ENCODE results near the gene NXPH4. TPM values are rescaled to one million over a fixed set of nuclear protein-coding genes. Genes with fewer than 3 reads are reported as not detected.

NXPH4 gene
- total and polyA plus RNA-seq, 7 donors, result 0.01 to 0.58 (median 0.24) TPM; not detected in 2

DNA sequence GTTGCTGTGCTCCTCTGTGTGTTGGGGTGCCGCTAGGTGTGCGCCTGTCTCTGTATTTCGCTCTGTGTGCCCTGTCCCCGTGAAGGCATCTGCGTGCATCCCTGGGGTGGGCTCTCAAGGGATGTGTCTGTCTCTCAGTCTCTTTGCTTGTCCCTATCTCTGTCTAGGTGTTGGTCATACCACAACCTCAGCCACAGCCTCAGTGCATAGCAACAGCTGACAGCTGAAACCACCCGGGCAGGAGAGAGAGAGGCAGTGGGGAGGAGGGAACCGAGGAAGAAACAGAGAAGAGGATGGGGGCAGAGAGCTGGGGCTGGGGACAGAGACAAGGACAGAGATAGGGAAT lies 953 bp upstream of the NXPH4 start:
- Histone ChIP-seq H3K4me1 (peaks cover 14% of the 10 kb centered on the region), H3K9me3 (no peaks in the 10 kb centered on the region), H3K27ac (no peak overlapping the region), H3K4me3 (no peak overlapping the region), H3K27me3 (ENCODE audit: insufficient read depth in 3 of 3, low read length in 2 of 3) (peaks cover 0 to 55% (median 22%) of the 10 kb centered on the region in 3 donors), H3K36me3 (ENCODE audit: insufficient read depth in 1 of 2, low read depth in 1 of 2) (no peaks in the 10 kb centered on the region)
- intact Hi-C loops (cut with DNase I), result loop anchor here in 1 of 2 donors (2.0 to 10.0 kb wide), 3 partner anchors 21 to 249 kb away; a partner anchor contains a TSS
- WGBS, 3 donors, result 24 to 31% (median 26%) methylated on average over 7 of the region's 7 CpGs
- TF ChIP-seq, protein P1, sequence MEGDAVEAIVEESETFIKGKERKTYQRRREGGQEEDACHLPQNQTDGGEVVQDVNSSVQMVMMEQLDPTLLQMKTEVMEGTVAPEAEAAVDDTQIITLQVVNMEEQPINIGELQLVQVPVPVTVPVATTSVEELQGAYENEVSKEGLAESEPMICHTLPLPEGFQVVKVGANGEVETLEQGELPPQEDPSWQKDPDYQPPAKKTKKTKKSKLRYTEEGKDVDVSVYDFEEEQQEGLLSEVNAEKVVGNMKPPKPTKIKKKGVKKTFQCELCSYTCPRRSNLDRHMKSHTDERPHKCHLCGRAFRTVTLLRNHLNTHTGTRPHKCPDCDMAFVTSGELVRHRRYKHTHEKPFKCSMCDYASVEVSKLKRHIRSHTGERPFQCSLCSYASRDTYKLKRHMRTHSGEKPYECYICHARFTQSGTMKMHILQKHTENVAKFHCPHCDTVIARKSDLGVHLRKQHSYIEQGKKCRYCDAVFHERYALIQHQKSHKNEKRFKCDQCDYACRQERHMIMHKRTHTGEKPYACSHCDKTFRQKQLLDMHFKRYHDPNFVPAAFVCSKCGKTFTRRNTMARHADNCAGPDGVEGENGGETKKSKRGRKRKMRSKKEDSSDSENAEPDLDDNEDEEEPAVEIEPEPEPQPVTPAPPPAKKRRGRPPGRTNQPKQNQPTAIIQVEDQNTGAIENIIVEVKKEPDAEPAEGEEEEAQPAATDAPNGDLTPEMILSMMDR (IDR thresholded peaks at IDR 0.05), result no peak
- ATAC-seq, result no peak
- DNase-seq, result no peak

GRCh38 chr12:57216921-57217879 lies 606 bp downstream of the NXPH4 start:
- intact Hi-C loops (cut with DNase I), result loop anchor here in 1 of 2 donors (10.0 kb wide), 1 partner anchor 248 kb away; no protein-coding TSS in a partner anchor
- Histone ChIP-seq H3K36me3 (ENCODE audit: insufficient read depth in 1 of 2, low read depth in 1 of 2) (no peaks in the 10 kb centered on the region), H3K27ac (no peak overlapping the region), H3K27me3 (ENCODE audit: insufficient read depth in 3 of 3, low read length in 2 of 3) (peaks cover 0 to 68% (median 29%) of the 10 kb centered on the region in 3 donors), H3K9me3 (no peaks in the 10 kb centered on the region), H3K4me1 (peaks cover 14% of the 10 kb centered on the region), H3K4me3 (peak overlapping the region; percentile 68)
- no peak for DNase-seq
- ATAC-seq, result no peak
- WGBS, 3 donors, result 4 to 8% (median 7%) methylated on average over 42 to 63 of the region's 63 CpGs
- TF ChIP-seq, protein P1 (IDR thresholded peaks at IDR 0.05), result no peak

- ATAC-seq, result no peak
- H3K36me3 ChIP-seq (ENCODE audit: insufficient read depth in 1 of 2, low read depth in 1 of 2), result no peaks in the 10 kb centered on the region
- intact Hi-C loops (cut with DNase I), result loop anchor here in 1 of 2 donors (10.0 kb wide), 1 partner anchor 247 kb away; no protein-coding TSS in a partner anchor
- H3K4me1 ChIP-seq, result peaks cover 14% of the 10 kb centered on the region
- DNase-seq, result no peak
- H3K27me3 ChIP-seq (ENCODE audit: insufficient read depth in 3 of 3, low read length in 2 of 3), result peaks cover 0 to 74% (median 33%) of the 10 kb centered on the region in 3 donors
- H3K4me3 ChIP-seq, result no peak overlapping the region
- no peak overlapping the region for H3K27ac ChIP-seq
- 79 to 86% (median 79%) methylated on average over 5 of the region's 5 CpGs for WGBS, 3 donors
- TF ChIP-seq, protein P1 (IDR thresholded peaks at IDR 0.05), result no peak
- no peaks in the 10 kb centered on the region for H3K9me3 ChIP-seq
Observed at GRCh38 chr12:57218030-57218853, 1.6 kb downstream of the NXPH4 start.

- peaks cover 0 to 85% (median 33%) of the 10 kb centered on the region in 3 donors for H3K27me3 ChIP-seq (ENCODE audit: insufficient read depth in 3 of 3, low read length in 2 of 3)
- 65 to 75% (median 71%) methylated on average over 14 of the region's 14 CpGs for WGBS, 3 donors
- no peaks in the 10 kb centered on the region for H3K9me3 ChIP-seq
- intact Hi-C loops (cut with DNase I), result loop anchor here in 1 of 2 donors (10.0 kb wide), 1 partner anchor 245 kb away; no protein-coding TSS in a partner anchor
- H3K4me3 ChIP-seq, result no peak overlapping the region
- no peaks in the 10 kb centered on the region for H3K36me3 ChIP-seq (ENCODE audit: insufficient read depth in 1 of 2, low read depth in 1 of 2)
- no peak for ATAC-seq
- peaks cover 6% of the 10 kb centered on the region for H3K4me1 ChIP-seq
- H3K27ac ChIP-seq, result no peak overlapping the region
- no peak for DNase-seq
- TF ChIP-seq, protein P1 (IDR thresholded peaks at IDR 0.05), result no peak
Observed at GRCh38 chr12:57219205-57219992, 2.8 kb downstream of the NXPH4 start.
